Smooth muscle cell (in vitro differentiated cells): ENCODE data around the gene CAVIN2. TPM values are rescaled to one million over a fixed set of nuclear protein-coding genes. Genes with fewer than 3 reads are reported as not detected.

Experiments
- DNase-seq: peaks from one replicate; lab custom pipeline; 2025; ENCODE audit not compliant: unreplicated experiment; lab: John Stamatoyannopoulos, UW
- H2AFZ ChIP-seq: fragments of 200-600 bp; sonication (generic); 2 replicates; pipeline ENCODE4 v1.6.0; 2016; ENCODE audit warnings: antibody characterized with exemption, low read depth, mild to moderate bottlenecking
- H3F3A ChIP-seq: fragments of 200-600 bp; sonication (generic); 2 replicates; pipeline ENCODE4 v1.6.0; 2017; ENCODE audit warnings: antibody characterized with exemption, low read depth
- H3K27ac ChIP-seq: fragments of 200-600 bp; sonication (generic); 2 replicates; pipeline ENCODE4 v1.5.1; 2016; ENCODE audit warnings: low read depth, mild to moderate bottlenecking
- H3K27me3 ChIP-seq: fragments of 200-600 bp; sonication (generic); 2 replicates; pipeline ENCODE4 v1.6.1; 2016; ENCODE audit warnings: low read depth, mild to moderate bottlenecking
- H3K36me3 ChIP-seq: fragments of 200-600 bp; sonication (generic); 2 replicates; pipeline ENCODE4 v1.5.1; 2016; ENCODE audit warnings: low read depth
- H3K4me1 ChIP-seq: fragments of 200-600 bp; sonication (generic); 2 replicates; pipeline ENCODE4 v1.5.1; 2016; ENCODE audit warnings: low read depth
- H3K4me2 ChIP-seq: fragments of 200-600 bp; sonication (generic); 2 replicates; pipeline ENCODE4 v1.6.0; 2016; ENCODE audit warnings: mild to moderate bottlenecking
- H3K4me3 ChIP-seq: fragments of 200-600 bp; sonication (generic); 2 replicates; pipeline ENCODE4 v1.5.1; 2016; ENCODE audit warnings: mild to moderate bottlenecking
- H3K79me2 ChIP-seq: fragments of 200-600 bp; sonication (generic); 2 replicates; pipeline ENCODE4 v1.6.0; 2016; ENCODE audit warnings: low read depth, mild to moderate bottlenecking
- H3K9ac ChIP-seq: fragments of 200-600 bp; sonication (generic); 2 replicates; pipeline ENCODE4 v1.6.0; 2016; ENCODE audit warnings: low read depth
- H3K9me3 ChIP-seq: fragments of 200-600 bp; sonication (generic); replicated peaks from 2 replicates; pipeline ENCODE4 v1.5.1; 2016; ENCODE audit warnings: low read depth
- H4K20me1 ChIP-seq: fragments of 200-600 bp; sonication (generic); 2 replicates; pipeline ENCODE4 v1.6.0; 2016; ENCODE audit warnings: low read depth
- WGBS: methylation state at CpG from one replicate; pipeline ENCODE4 v1.1.7; 2016; ENCODE audit warnings: low lambda C conversion rate; 5-methylcytosine and 5-hydroxymethylcytosine counted together
- polyA plus RNA-seq: library from polyadenylated mRNA; unstranded; fragments of >200 nt; fragmentation: Nextera tagmentation; extraction: Ambion mirVana; gene quantifications from 2 replicates; pipeline ENCODE4 v1.2.1, GENCODE V29; 2016
- total RNA-seq: library from RNA; depleted of rRNA; stranded (reverse); fragments of >200 nt; gene quantifications from 2 replicates; pipeline ENCODE4 v1.2.3, GENCODE V29; 2014
- TF ChIP-seq, protein P1 (sequence below): fragments of 200-600 bp; sonication (generic); IDR thresholded peaks from 2 replicates; pipeline ENCODE4 v1.5.1; 2017; ENCODE audit warnings: borderline replicate concordance, mild to moderate bottlenecking, antibody characterized with exemption; ENCODE audit not compliant: insufficient read depth, poor library complexity, severe bottlenecking

Gene CAVIN2
- total and polyA plus RNA-seq, 2 experiments from 2014 or later: 0.13 TPM; not detected in 1

GRCh38 chr2:191894681-191895147, 47.8 kb upstream of the CAVIN2 start:
- Histone ChIP-seq H3K4me1 (no peaks in the 10 kb centered on the region), H3K79me2 (no peaks in the 10 kb centered on the region), H3F3A (no peaks in the 10 kb centered on the region), H3K4me2 (peak overlapping the region; percentile 58), H3K36me3 (no peaks in the 10 kb centered on the region), H3K27ac (peak overlapping the region; percentile 73), H3K27me3 (no peaks in the 10 kb centered on the region), H3K4me3 (no peak overlapping the region), H2AFZ (no peak overlapping the region), H3K9me3 (no peaks in the 10 kb centered on the region), H4K20me1 (no peaks in the 10 kb centered on the region), H3K9ac (no peak overlapping the region)
- WGBS: 54% methylated on average over 3 of the region's 3 CpGs
- DNase-seq: no peak
- TF ChIP-seq, protein P1, sequence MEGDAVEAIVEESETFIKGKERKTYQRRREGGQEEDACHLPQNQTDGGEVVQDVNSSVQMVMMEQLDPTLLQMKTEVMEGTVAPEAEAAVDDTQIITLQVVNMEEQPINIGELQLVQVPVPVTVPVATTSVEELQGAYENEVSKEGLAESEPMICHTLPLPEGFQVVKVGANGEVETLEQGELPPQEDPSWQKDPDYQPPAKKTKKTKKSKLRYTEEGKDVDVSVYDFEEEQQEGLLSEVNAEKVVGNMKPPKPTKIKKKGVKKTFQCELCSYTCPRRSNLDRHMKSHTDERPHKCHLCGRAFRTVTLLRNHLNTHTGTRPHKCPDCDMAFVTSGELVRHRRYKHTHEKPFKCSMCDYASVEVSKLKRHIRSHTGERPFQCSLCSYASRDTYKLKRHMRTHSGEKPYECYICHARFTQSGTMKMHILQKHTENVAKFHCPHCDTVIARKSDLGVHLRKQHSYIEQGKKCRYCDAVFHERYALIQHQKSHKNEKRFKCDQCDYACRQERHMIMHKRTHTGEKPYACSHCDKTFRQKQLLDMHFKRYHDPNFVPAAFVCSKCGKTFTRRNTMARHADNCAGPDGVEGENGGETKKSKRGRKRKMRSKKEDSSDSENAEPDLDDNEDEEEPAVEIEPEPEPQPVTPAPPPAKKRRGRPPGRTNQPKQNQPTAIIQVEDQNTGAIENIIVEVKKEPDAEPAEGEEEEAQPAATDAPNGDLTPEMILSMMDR: no peak

- Histone ChIP-seq H2AFZ (no peak overlapping the region), H3K27ac (no peak overlapping the region), H3K4me3 (no peak overlapping the region), H4K20me1 (no peaks in the 10 kb centered on the region), H3K36me3 (no peaks in the 10 kb centered on the region), H3K4me1 (no peaks in the 10 kb centered on the region), H3K79me2 (no peaks in the 10 kb centered on the region), H3F3A (no peaks in the 10 kb centered on the region), H3K9me3 (no peaks in the 10 kb centered on the region), H3K4me2 (no peak overlapping the region), H3K27me3 (no peaks in the 10 kb centered on the region), H3K9ac (no peak overlapping the region)
- 88% methylated on average over 3 of the region's 3 CpGs for WGBS
- DNase-seq: no peak
- TF ChIP-seq, protein P1: no peak
Measured at GRCh38 chr2:191892391-191892790, 45.5 kb upstream of the CAVIN2 start.

- TF ChIP-seq, protein P1: no peak
- Histone ChIP-seq H3K9me3 (no peaks in the 10 kb centered on the region), H3K4me1 (no peaks in the 10 kb centered on the region), H3K27ac (no peak overlapping the region), H3K4me2 (no peak overlapping the region), H3K36me3 (no peaks in the 10 kb centered on the region), H4K20me1 (no peaks in the 10 kb centered on the region), H3K4me3 (no peak overlapping the region), H3K9ac (no peak overlapping the region), H2AFZ (no peak overlapping the region), H3F3A (no peaks in the 10 kb centered on the region), H3K79me2 (no peaks in the 10 kb centered on the region), H3K27me3 (no peaks in the 10 kb centered on the region)
- no peak for DNase-seq
- WGBS: 92% methylated on average over 5 of the region's 5 CpGs
Measured at GRCh38 chr2:191891656-191892055, 44.8 kb upstream of the CAVIN2 start.

DNA sequence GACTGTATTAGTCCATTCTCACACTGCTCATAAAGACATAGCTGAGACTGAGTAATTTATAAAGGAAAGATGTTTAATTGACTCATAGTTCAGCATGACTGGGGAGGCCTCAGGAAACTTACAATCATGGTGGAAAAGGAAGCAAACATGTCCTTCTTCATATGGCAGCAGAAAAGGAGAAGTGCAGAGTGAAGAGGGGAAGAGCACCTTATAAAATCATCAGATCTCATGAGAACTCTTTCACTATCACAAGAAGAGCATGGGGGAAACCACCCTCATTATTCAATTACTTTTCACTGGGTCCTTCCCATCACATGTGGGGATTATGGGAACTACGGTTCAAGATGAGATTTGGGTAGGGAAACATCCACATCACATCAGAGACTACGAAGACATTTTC, 43.0 kb upstream of the CAVIN2 start:
- Histone ChIP-seq H2AFZ (no peak overlapping the region), H3F3A (no peaks in the 10 kb centered on the region), H3K4me3 (no peak overlapping the region), H3K27ac (no peak overlapping the region), H3K9ac (no peak overlapping the region), H3K9me3 (no peaks in the 10 kb centered on the region), H3K36me3 (no peaks in the 10 kb centered on the region), H3K27me3 (no peaks in the 10 kb centered on the region), H3K4me1 (no peaks in the 10 kb centered on the region), H4K20me1 (no peaks in the 10 kb centered on the region), H3K79me2 (no peaks in the 10 kb centered on the region), H3K4me2 (no peak overlapping the region)
- no peak for DNase-seq
- 92% methylated on average over 2 of the region's 2 CpGs for WGBS
- TF ChIP-seq, protein P1: no peak
